GM18861 (cell line): ENCODE results near the gene POPDC3.
"Not testable (repeated sequence)": the region's sequence is repeated elsewhere in the genome, so short reads cannot be mapped to it uniquely, and the experiment has no call there.

Source experiments
- ATAC-seq: cut with Tn5 transposase; IDR thresholded peaks from one replicate; pipeline ENCODE4 v1.9.1; 2021; ENCODE audit not compliant: unreplicated experiment

POPDC3 gene

DNA sequence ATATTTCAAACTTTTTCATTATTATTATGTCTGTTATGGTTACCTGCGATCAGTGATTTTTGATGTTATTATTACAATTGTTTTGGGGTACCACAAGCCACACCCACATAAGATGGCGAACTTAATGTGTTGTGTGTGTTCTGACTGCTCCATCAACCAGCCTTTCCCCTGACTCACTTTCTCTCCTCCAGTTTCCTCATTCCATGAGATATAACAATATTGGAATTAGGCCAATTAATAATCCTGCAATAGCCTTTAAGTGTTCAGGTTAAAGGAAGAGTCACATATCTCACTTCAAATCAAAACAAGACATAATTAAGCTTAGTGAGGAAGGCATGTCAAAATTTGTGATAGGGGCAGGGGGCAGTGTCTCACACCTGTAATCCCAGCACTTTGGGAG is 16.3 kb upstream of the POPDC3 start:
- ATAC-seq: no peak

GRCh38 chr6:105194591-105194990 is 14.8 kb upstream of the POPDC3 start:
- ATAC-seq: no peak

DNA sequence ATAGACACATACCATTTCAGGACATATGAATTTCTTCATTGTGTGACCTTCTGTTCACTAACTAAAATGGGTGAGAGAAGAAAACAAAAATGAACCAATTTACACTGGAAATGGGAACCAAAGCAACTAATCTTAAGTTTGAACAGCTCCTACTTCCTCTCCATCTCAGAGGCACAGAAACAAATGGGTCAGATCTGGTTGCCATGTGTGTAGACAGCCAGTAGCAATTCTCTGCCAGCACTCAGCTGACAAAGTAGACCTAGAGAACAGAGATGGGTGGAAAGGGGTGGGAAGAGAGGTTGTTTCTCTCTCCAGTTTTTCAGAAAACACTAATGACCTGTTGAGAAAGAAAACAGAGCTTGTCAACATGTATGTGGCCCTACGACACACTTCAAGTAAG is 14.3 kb upstream of the POPDC3 start:
- ATAC-seq: no peak

DNA sequence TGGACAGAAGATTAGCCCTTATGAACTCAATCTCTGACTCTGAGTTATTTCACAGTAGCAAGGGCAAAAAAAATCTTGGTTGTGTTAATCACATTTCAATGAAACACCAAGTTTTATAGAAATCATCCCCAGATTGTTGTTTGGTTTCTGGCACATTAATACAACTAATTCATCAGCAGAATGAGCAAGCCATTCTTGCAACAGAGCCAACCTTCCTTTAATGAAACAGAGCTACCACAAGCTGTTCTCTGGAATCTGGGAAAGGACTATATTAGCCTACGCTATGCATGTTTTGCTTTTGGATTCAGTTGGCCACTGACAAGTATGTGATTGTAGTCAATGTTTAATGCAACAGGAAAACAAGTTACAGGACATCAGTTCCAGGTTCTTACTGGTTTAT is 13.8 kb upstream of the POPDC3 start:
- no peak for ATAC-seq

DNA sequence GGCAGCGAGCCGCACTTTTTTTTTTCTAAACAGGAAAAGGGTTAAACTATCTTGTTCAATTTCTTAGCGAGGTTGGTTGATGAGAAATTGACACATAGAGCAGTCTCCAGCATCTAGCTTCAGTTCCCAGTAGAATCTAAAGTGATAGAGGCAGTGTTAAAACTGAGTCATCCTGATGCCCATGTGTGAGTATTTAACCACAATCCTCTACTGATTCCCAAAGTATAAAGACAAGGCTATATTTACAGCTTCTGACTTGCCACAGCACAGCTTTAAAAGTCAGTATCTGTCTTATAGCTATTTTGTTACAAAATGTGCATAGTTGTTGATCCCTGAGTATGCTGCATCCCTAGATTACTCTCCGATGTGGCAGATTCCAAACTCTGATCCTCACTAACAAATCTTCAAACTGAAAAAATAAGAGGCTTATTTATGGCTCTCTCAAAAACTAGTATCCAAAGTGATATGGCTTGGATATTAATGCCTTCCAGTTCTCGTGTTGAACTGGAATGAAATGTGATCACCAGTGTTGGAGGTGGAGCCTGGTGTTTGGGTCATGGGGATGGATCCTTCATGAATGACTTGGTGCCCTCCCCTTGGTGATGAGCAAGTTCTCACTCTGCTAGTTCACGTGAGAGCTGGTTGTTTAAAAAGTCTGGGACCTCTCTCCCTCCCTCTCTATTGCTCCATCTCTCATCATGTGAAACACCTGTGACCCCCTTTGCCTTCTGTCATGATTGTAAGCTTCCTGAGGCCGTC is 13.1 kb upstream of the POPDC3 start:
- ATAC-seq: no peak

- ATAC-seq: no peak
Measured at GRCh38 chr6:105191351-105191750, 11.5 kb upstream of the POPDC3 start.

- ATAC-seq: no peak
Measured at GRCh38 chr6:105189026-105189820, 9.4 kb upstream of the POPDC3 start.

DNA sequence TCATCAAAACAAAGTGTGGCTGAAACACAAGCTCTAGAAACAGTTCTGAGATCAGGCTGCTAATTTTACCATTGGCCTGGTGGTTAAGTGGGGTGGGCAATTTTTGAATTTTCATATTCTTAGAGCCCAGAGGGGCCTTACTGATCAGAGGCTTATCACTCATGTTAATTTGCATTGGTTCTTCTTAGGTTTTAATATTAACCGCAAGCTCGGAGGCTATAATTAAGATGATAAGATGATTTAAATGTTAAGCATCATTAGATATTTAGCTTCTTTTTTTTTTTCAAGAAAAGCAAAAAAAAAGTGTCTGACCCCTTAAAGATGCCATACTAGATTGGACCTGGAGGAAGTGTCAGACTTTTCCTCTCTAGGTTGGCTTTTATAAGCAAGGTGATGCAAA is 8.4 kb upstream of the POPDC3 start:
- no peak for ATAC-seq

GRCh38 chr6:105186576-105186975 is 6.8 kb upstream of the POPDC3 start:
- ATAC-seq: no peak

DNA sequence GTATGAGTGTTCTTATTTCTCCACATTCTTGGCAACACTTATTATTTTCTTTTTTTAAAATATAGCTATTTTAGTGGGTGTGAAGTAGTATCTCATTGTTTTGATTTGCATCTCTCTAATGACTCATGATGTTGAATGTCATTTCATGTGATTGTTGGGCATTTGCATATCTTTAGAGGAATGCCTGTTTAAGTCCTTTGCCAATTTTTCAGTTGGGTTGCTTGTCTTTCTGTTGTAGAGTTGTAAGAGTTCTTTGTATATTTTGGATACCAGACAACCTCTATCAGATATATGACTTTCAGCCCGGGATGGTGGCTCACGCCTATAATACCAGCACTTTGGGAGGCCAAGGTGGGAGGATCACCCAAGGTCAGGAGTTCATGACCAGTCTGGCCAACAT is 5.1 kb upstream of the POPDC3 start:
- ATAC-seq: no peak

GRCh38 chr6:105181981-105182515 is 2.2 kb upstream of the POPDC3 start:
- no peak for ATAC-seq

DNA sequence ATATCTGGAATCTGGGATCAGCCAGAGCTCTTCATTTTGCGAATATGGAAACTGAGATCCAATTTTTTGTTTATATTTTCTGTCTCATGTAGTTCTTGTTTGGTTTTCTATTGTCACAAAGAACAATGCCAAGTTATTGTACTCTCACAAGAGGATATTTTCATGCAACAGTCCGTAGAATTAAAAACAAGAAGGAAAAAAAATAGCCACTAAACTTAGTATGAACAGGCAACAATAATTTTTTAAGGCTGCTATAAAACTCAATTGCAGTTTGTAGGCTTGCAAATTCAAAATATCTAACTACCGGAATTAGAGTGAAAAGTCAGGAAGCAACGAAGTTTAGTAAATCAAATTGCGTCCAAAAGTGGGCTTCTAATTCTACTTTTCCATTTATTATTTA is 1.2 kb downstream of the POPDC3 start:
- no peak for ATAC-seq

DNA sequence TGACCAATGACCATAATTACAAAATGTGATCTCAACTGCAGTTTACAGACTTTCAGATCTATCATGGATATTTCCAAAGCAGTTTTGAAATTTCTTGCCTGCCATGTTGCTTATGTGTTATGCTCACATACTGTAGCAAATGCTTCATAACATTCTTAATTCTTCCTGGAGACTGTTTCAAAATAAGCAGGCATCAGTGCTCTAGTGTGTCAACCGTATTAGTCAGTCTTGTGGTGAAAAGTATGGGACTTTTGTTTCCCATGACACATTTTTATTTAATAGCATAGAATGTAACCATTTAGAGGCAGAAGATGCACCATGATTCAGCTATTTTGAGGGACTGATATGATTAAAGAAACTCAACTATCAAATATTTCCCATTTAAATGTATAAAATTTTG is 1.7 kb downstream of the POPDC3 start:
- no peak for ATAC-seq

- ATAC-seq: no peak
Measured at GRCh38 chr6:105177556-105177955, 2.3 kb downstream of the POPDC3 start.

DNA sequence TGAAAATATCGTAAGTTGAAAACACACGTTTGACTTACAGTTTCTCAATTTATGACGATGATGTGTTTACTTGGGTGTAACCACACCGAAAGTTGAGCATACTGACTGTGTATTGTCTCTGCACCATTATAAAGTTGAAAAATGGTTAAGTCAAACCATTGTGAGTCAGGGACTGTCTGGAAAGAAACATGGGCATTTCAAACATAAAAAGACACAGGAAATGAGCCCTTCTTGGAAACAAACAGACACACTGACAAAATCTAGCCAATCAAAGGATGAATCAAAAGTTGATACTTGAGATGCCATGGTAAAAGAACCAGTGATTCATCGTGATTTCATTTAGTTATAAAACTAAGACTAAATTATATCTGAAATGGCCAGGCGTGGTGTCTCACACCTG is 5.3 kb downstream of the POPDC3 start:
- no peak for ATAC-seq

- not testable (repeated sequence) for ATAC-seq
Measured at GRCh38 chr6:105172515-105172914, 7.3 kb downstream of the POPDC3 start.

- no peak for ATAC-seq
Measured at GRCh38 chr6:105170059-105170458, 9.8 kb downstream of the POPDC3 start.

- no peak for ATAC-seq
Measured at GRCh38 chr6:105167914-105168313, 11.9 kb downstream of the POPDC3 start.

DNA sequence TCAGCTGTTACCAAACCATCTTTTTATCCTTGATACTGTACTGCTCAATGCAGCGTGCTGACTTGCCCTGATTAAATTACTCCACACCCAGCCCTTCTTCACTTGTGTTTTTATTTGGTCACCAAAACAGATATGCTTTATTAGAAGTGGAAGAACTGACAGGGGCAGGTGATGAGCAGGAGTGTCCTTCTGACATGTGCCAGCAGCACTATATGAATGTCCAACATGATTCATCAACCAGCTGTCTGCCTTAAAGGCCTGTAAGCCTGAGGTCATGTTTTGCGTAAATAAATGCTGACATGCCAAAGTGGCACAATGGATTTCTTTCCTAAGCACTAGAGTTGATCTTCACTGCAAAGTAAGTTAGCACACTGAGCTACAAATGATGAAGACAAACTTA is 15.4 kb downstream of the POPDC3 start:
- ATAC-seq: no peak

DNA sequence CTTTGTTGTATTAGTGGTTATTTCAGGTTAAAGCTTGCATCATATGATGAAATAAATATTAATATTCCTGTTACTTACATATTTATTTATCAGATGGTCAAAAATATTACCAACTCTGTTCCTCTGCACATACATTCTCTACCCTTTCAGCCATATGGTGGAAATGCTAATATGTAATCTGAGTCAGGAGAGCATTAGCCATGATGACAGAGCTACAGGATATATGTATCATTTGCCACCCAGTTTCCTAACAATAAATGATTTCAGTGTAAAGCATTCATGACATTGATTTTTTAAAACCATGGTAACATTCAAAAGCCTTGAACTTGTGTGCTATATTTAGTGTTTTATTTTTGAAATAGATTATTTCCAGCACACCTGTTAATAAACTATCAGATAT is 16.6 kb downstream of the POPDC3 start:
- ATAC-seq: no peak

- no peak for ATAC-seq
Measured at GRCh38 chr6:105162377-105162776, 17.4 kb downstream of the POPDC3 start.

DNA sequence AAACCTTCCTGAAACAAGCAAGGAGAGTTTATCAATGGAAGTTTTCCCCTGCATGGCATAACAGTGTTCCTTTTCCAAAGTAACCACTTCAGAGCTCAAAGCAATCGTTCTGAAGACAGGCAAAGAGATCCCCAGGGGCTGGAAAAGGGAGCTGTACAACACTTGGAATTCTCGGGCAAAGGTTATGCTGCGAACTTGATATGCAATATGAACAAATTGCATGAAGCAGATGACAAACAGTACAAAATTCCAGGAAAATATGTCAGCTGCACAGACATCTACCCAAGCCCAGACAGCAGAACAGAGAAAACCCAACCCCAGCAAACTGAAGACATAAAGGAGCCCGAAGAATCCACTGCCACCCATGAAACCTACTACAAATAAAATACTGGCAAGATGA is 18.4 kb downstream of the POPDC3 start:
- ATAC-seq: no peak
